Natural killer cell (primary cell): Measurements from ENCODE around the gene ZFYVE21. TPM values are rescaled to one million over a fixed set of nuclear protein-coding genes. Genes with fewer than 3 reads are reported as not detected.

Source experiments
- ATAC-seq, 3 donors: fragments of 150-1000 bp in 2 of 3; fragments of 200-7000 bp in 1 of 3; cut with Tn5 transposase; 1 replicate in 1 of 3; 2 replicates in 2 of 3; pipeline ENCODE4 v1.10.0; 2021; ENCODE audit warnings: mild to moderate bottlenecking in 2 of 3, moderate library complexity in 2 of 3
- DNase-seq, 2 donors: peaks; one replicate each; pipeline versions ENCODE4 v3.0.0 to v3.0.0-alpha.2; 2013 to 2021; ENCODE audit warnings: mixed read lengths in 1 of 2
- H3K27ac ChIP-seq: one replicate; pipeline ENCODE4 v1.5.1; 2013; ENCODE audit warnings: mild to moderate bottlenecking, low read length
- H3K27me3 ChIP-seq: one replicate; pipeline ENCODE4 v1.6.1; 2013; ENCODE audit warnings: low read length; ENCODE audit not compliant: control insufficient read depth, insufficient read depth
- H3K36me3 ChIP-seq: one replicate; pipeline ENCODE4 v1.6.1; 2013; ENCODE audit warnings: low read length; ENCODE audit not compliant: control insufficient read depth, insufficient read depth
- H3K4me1 ChIP-seq: one replicate; pipeline ENCODE4 v1.6.1; 2013; ENCODE audit warnings: low read length; ENCODE audit not compliant: control insufficient read depth, insufficient read depth
- H3K4me3 ChIP-seq: one replicate; pipeline ENCODE4 v1.5.1; 2013; ENCODE audit warnings: low read length
- H3K9me3 ChIP-seq: one replicate; pipeline ENCODE4 v1.6.1; 2013; ENCODE audit warnings: low read length; ENCODE audit not compliant: control insufficient read depth, insufficient read depth
- H3K27ac Mint-ChIP-seq, 2 donors: one replicate each; pipeline ENCODE4 v1.8.0; 2022; ENCODE audit warnings: mild to moderate bottlenecking in 2 of 2, mixed read lengths in 2 of 2, moderate library complexity in 1 of 2
- H3K27me3 Mint-ChIP-seq, 2 donors: one replicate each; pipeline ENCODE4 v1.8.0; 2022; ENCODE audit warnings: low read depth in 2 of 2, mixed read lengths in 2 of 2
- H3K36me3 Mint-ChIP-seq: one replicate; pipeline ENCODE4 v1.8.0; 2022; ENCODE audit warnings: mixed read lengths
- H3K4me1 Mint-ChIP-seq, 2 donors: one replicate each; pipeline ENCODE4 v1.8.0; 2022; ENCODE audit warnings: mixed read lengths in 2 of 2
- H3K4me3 Mint-ChIP-seq: one replicate; pipeline ENCODE4 v1.8.0; 2022; ENCODE audit warnings: mild to moderate bottlenecking, moderate library complexity, mixed read lengths
- H3K9me3 Mint-ChIP-seq, 2 donors: one replicate each; pipeline ENCODE4 v1.8.0; 2022; ENCODE audit warnings: mixed read lengths in 2 of 2
- WGBS: methylation state at CpG from one replicate; pipeline ENCODE4 v1.1.7; 2013; ENCODE audit warnings: missing lambda C conversion rate; ENCODE audit not compliant: insufficient coverage; 5-methylcytosine and 5-hydroxymethylcytosine counted together
- intact Hi-C: fragments of 100-400 bp; cut with micrococcal nuclease; formaldehyde crosslinking; loops from one replicate; pipeline ENCODE4 v1.14.2; 2022
- total RNA-seq, 4 donors: library from RNA; stranded (reverse); fragments of 120-200 nt in 1 of 4; gene quantifications; one replicate each; pipeline versions ENCODE4 v1.2.3 to v1.2.4, GENCODE V29; 2013 to 2022
- TF ChIP-seq, protein P1 (sequence below): fragments of 200-600 bp; IDR thresholded peaks from one replicate; pipeline ENCODE4 v1.8.0; 2022; ENCODE audit warnings: antibody characterized with exemption

The ZFYVE21 gene
- total RNA-seq, 3 donors from 2014 or later (not counting 1 experiment from before 2014, with no cell fraction given): 5.9 to 10.7 (median 8.5) TPM

DNA sequence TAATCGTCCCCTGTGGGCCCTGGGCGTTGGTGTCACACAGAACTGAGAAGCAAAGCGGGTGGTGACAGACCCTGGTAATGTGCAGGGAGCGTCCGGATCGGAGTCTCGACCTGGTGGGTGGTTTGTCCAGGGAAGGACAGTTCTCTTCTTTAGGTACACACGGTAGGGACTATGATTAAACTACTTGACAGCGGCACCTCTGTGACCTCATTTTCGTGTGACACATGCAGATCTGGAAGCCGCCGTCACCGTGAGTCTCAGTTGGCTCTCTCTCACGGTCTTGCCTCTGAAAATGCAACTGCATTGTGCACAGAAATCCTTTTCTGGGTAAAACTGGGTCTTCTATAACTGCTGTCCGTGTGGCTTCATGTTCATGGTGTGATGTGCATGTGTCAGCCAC, 32.5 kb upstream of the ZFYVE21 start:
- no peak overlapping the region for H3K27ac ChIP-seq
- Mint-ChIP-seq H3K4me1 (peaks cover 6 to 10% of the 10 kb centered on the region in 2 donors), H3K4me3 (no peak overlapping the region), H3K27ac (no peak overlapping the region), H3K27me3 (no peaks in the 10 kb centered on the region), H3K9me3 (no peaks in the 10 kb centered on the region), H3K36me3 (no peaks in the 10 kb centered on the region)
- TF ChIP-seq, protein P1, sequence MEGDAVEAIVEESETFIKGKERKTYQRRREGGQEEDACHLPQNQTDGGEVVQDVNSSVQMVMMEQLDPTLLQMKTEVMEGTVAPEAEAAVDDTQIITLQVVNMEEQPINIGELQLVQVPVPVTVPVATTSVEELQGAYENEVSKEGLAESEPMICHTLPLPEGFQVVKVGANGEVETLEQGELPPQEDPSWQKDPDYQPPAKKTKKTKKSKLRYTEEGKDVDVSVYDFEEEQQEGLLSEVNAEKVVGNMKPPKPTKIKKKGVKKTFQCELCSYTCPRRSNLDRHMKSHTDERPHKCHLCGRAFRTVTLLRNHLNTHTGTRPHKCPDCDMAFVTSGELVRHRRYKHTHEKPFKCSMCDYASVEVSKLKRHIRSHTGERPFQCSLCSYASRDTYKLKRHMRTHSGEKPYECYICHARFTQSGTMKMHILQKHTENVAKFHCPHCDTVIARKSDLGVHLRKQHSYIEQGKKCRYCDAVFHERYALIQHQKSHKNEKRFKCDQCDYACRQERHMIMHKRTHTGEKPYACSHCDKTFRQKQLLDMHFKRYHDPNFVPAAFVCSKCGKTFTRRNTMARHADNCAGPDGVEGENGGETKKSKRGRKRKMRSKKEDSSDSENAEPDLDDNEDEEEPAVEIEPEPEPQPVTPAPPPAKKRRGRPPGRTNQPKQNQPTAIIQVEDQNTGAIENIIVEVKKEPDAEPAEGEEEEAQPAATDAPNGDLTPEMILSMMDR: no peak
- no peaks in the 10 kb centered on the region for H3K9me3 ChIP-seq
- H3K4me3 ChIP-seq: no peak overlapping the region
- intact Hi-C loops: no loop called here
- DNase-seq: no peak
- no peaks in the 10 kb centered on the region for H3K27me3 ChIP-seq
- H3K4me1 ChIP-seq: no peaks in the 10 kb centered on the region
- ATAC-seq: no peak
- WGBS: 91% methylated on average over 15 of the region's 15 CpGs
- peaks cover 72% of the 10 kb centered on the region for H3K36me3 ChIP-seq

DNA sequence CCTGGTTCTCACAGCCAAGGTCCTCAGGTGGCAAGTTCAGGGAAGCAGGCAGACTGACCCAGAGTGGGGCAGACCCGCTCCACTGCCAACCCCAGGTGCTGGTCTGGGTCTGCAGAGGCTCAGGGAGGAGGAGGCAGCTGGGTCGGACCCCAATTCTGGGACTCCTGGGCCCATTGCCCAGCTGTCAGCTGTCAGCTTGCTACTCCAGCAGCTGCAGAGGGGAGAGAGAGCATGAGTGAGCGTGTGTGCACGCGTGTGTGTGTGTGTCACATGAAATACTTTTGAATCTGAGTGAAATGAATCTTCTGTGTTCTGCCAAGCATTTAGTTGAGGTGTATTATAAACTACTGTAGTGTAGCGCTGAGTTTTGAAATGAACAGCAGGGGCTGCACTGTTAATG, 31.1 kb upstream of the ZFYVE21 start:
- TF ChIP-seq, protein P1: no peak
- Histone ChIP-seq H3K27me3 (no peaks in the 10 kb centered on the region), H3K4me3 (no peak overlapping the region), H3K4me1 (no peaks in the 10 kb centered on the region), H3K9me3 (no peaks in the 10 kb centered on the region), H3K36me3 (peaks cover 69% of the 10 kb centered on the region), H3K27ac (no peak overlapping the region)
- Mint-ChIP-seq H3K4me1 (peaks cover 5 to 6% of the 10 kb centered on the region in 2 donors), H3K36me3 (no peaks in the 10 kb centered on the region), H3K27me3 (no peaks in the 10 kb centered on the region), H3K9me3 (no peaks in the 10 kb centered on the region), H3K4me3 (no peak overlapping the region), H3K27ac (no peak overlapping the region)
- DNase-seq (no peak), ATAC-seq (no peak)
- 92% methylated on average over 6 of the region's 6 CpGs for WGBS
- intact Hi-C loops: no loop called here

DNA sequence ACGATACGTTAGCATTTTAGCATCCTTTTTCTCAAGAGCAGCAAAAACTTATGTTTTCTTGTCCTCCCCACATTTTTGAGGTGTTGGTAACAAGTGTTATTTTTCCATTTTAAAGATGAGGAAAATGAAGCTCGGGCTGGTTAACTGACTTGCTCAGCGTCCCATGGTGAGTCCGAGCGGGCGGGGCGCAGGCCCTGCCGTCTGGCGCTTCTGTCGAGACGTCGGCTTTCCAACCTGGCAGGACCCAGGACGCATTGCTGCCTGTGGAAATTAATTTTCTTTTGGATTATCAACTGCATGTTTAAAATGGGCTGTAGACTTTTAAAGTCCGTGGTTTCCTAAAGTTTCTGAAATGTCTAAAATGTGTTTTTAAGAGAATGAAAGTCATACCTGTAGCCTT, 30.7 kb upstream of the ZFYVE21 start:
- H3K27ac Mint-ChIP-seq: no peak overlapping the region
- Histone ChIP-seq H3K4me1 (no peaks in the 10 kb centered on the region), H3K9me3 (no peaks in the 10 kb centered on the region), H3K4me3 (no peak overlapping the region), H3K36me3 (peaks cover 65% of the 10 kb centered on the region), H3K27me3 (no peaks in the 10 kb centered on the region), H3K27ac (no peak overlapping the region)
- peaks cover 4 to 6% of the 10 kb centered on the region in 2 donors for H3K4me1 Mint-ChIP-seq
- no peaks in the 10 kb centered on the region for H3K27me3 Mint-ChIP-seq
- DNase-seq (no peak), ATAC-seq (no peak)
- H3K9me3 Mint-ChIP-seq: no peaks in the 10 kb centered on the region
- TF ChIP-seq, protein P1: no peak
- intact Hi-C loops: no loop called here
- 96% methylated on average over 15 of the region's 15 CpGs for WGBS
- no peak overlapping the region for H3K4me3 Mint-ChIP-seq
- H3K36me3 Mint-ChIP-seq: no peaks in the 10 kb centered on the region
